Caco-2 (cell line): ENCODE measurements around the gene RABGAP1L. TPM values are rescaled to one million over a fixed set of nuclear protein-coding genes. Genes with fewer than 3 reads are reported as not detected.

ENCODE experiments used
- BruUV-seq: library from RNA; stranded (reverse); fragments of 400-500 nt; replicated peaks from 2 replicates; lab custom pipeline; 2021; lab: Mats Ljungman, UMichigan
- CTCF ChIA-PET: fragments of 300-600 bp; sonication (Branson Sonifier 250); formaldehyde crosslinking; loops from one replicate; lab custom pipeline; 2022; ENCODE audit warnings: antibody characterized with exemption; lab: Charles Lee
- POLR2A ChIA-PET: fragments of 300-600 bp; sonication (Branson Sonifier 250); formaldehyde crosslinking; loops from one replicate; lab custom pipeline; 2022; ENCODE audit warnings: antibody characterized with exemption; lab: Charles Lee
- DNase-seq, 2 experiments: peaks; one replicate each; pipeline versions ENCODE4 v3.0.0 to v3.0.0-alpha.2; 2020 to 2022
- H3K27me3 ChIP-seq: replicated peaks from 2 replicates; pipeline ENCODE4 v1.6.0; 2011; ENCODE audit warnings: low read length; ENCODE audit not compliant: control insufficient read depth, insufficient read depth
- H3K36me3 ChIP-seq: 2 replicates; pipeline ENCODE4 v1.5.1; 2011; ENCODE audit warnings: low read length; ENCODE audit not compliant: control insufficient read depth, insufficient read depth
- H3K4me1 ChIP-seq: fragments of 250-450 bp; sonication (Bioruptor Pico); 2 replicates; pipeline ENCODE4 v1.5.1; 2020; ENCODE audit warnings: mild to moderate bottlenecking
- H3K4me3 ChIP-seq: 2 replicates; pipeline ENCODE4 v1.5.1; 2011; ENCODE audit warnings: low read depth, mild to moderate bottlenecking, control low read depth, low read length
- H3K9me3 ChIP-seq: fragments of 250-450 bp; sonication (Bioruptor Pico); 2 replicates; pipeline ENCODE4 v1.5.1; 2020; ENCODE audit warnings: mild to moderate bottlenecking, moderate library complexity
- H3K27ac Mint-ChIP-seq: one replicate; pipeline ENCODE4 v1.8.0; 2022; ENCODE audit warnings: mixed read lengths; ENCODE audit not compliant: unreplicated experiment
- H3K27me3 Mint-ChIP-seq: one replicate; pipeline ENCODE4 v1.8.0; 2022; ENCODE audit warnings: mixed read lengths; ENCODE audit not compliant: insufficient read depth, unreplicated experiment
- H3K36me3 Mint-ChIP-seq: one replicate; pipeline ENCODE4 v1.8.0; 2022; ENCODE audit warnings: mild to moderate bottlenecking, mixed read lengths; ENCODE audit not compliant: insufficient read depth, unreplicated experiment
- H3K4me1 Mint-ChIP-seq: one replicate; pipeline ENCODE4 v1.8.0; 2022; ENCODE audit warnings: low read depth, mixed read lengths; ENCODE audit not compliant: unreplicated experiment
- H3K4me3 Mint-ChIP-seq: one replicate; pipeline ENCODE4 v1.8.0; 2022; ENCODE audit warnings: mild to moderate bottlenecking, moderate library complexity, mixed read lengths; ENCODE audit not compliant: unreplicated experiment
- H3K9me3 Mint-ChIP-seq: one replicate; pipeline ENCODE4 v1.8.0; 2022; ENCODE audit warnings: mixed read lengths; ENCODE audit not compliant: unreplicated experiment
- intact Hi-C: fragments of 100-400 bp; cut with micrococcal nuclease; formaldehyde crosslinking; loops from one replicate; pipeline ENCODE4 v1.10.0; 2022; ENCODE audit not compliant: unreplicated experiment
- total RNA-seq: library from RNA; stranded (reverse); gene quantifications from 2 replicates; pipeline ENCODE4 v1.2.3, GENCODE V29; 2022
- TF ChIP-seq, protein P1 (sequence below), 2 experiments: fragments of 200-600 bp in 1 of 2; IDR thresholded peaks; 1 replicate in 1 of 2; 2 replicates in 1 of 2; pipeline versions ENCODE4 v1.5.1 to v1.8.0; 2011 to 2022; ENCODE audit warnings: antibody characterized with exemption in 1 of 2, control low read depth in 1 of 2, inconsistent platforms in 1 of 2, low read depth in 1 of 2, low read length in 1 of 2, mild to moderate bottlenecking in 1 of 2, moderate library complexity in 1 of 2; ENCODE audit not compliant: insufficient read depth in 1 of 2, severe bottlenecking in 1 of 2, unreplicated experiment in 1 of 2

RABGAP1L gene
- total RNA-seq, 1 experiment from 2014 or later, result 20.3 TPM

DNA sequence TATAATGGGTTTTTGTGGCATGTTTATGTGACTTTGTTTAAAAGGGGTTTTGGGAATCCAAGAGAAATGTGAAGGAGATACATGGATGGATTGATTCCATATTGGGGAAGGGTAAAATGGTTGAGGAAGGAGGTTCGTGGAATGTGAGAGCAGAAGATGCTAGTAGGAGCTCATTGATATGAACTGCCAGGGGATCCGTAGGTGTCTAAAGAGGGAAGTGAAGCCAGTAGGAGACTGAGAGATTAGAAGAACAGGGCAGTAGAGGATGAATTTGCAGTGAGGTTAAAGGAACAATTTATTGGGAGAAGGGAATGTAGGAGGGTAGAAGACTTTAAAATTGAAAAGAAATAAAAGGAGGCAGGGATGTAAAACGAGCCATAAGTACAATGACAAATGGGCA, 541.0 kb downstream of the RABGAP1L start:
- POLR2A ChIA-PET, result no interaction called here
- Mint-ChIP-seq H3K4me3 (no peak overlapping the region), H3K27ac (no peak overlapping the region), H3K4me1 (no peaks in the 10 kb centered on the region), H3K36me3 (no peaks in the 10 kb centered on the region), H3K27me3 (no peaks in the 10 kb centered on the region), H3K9me3 (no peaks in the 10 kb centered on the region)
- intact Hi-C loops, result no loop called here
- Histone ChIP-seq H3K4me3 (no peak overlapping the region), H3K27me3 (no peaks in the 10 kb centered on the region), H3K4me1 (no peaks in the 10 kb centered on the region), H3K9me3 (no peaks in the 10 kb centered on the region), H3K36me3 (no peaks in the 10 kb centered on the region)
- TF ChIP-seq, protein P1, sequence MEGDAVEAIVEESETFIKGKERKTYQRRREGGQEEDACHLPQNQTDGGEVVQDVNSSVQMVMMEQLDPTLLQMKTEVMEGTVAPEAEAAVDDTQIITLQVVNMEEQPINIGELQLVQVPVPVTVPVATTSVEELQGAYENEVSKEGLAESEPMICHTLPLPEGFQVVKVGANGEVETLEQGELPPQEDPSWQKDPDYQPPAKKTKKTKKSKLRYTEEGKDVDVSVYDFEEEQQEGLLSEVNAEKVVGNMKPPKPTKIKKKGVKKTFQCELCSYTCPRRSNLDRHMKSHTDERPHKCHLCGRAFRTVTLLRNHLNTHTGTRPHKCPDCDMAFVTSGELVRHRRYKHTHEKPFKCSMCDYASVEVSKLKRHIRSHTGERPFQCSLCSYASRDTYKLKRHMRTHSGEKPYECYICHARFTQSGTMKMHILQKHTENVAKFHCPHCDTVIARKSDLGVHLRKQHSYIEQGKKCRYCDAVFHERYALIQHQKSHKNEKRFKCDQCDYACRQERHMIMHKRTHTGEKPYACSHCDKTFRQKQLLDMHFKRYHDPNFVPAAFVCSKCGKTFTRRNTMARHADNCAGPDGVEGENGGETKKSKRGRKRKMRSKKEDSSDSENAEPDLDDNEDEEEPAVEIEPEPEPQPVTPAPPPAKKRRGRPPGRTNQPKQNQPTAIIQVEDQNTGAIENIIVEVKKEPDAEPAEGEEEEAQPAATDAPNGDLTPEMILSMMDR (IDR thresholded peaks at IDR 0.05; ENCODE audit: insufficient read depth in 1 of 2, low read depth in 1 of 2, low read length in 1 of 2, severe bottlenecking in 1 of 2, unreplicated experiment in 1 of 2), result no peak
- BruUV-seq, result no TSS peak
- CTCF ChIA-PET, result no interaction called here
- DNase-seq, result no peak

DNA sequence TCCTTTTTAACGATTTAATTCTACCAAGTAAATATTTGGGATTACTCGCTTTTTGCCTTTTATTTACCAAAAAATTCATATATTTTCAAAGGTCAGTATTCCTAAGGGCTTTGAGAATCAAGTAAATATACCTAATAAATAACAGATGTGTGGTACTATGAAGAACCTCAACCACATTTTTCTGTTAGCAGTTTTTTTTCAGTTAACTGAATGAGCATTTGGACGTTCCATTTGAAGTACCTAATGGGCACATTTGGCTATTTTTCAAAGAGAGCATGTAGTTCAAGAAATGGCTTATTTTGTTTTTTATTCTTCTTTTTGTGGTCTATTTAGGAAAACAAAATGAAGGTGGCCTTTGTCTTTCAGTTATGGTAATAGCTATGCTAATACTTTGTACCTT, 541.5 kb downstream of the RABGAP1L start:
- no peak for DNase-seq
- H3K36me3 ChIP-seq, result no peaks in the 10 kb centered on the region
- no peaks in the 10 kb centered on the region for H3K9me3 ChIP-seq
- Mint-ChIP-seq H3K27me3 (no peaks in the 10 kb centered on the region), H3K4me1 (no peaks in the 10 kb centered on the region), H3K27ac (no peak overlapping the region), H3K36me3 (no peaks in the 10 kb centered on the region), H3K4me3 (no peak overlapping the region), H3K9me3 (no peaks in the 10 kb centered on the region)
- no TSS peak for BruUV-seq
- H3K4me1 ChIP-seq, result no peaks in the 10 kb centered on the region
- intact Hi-C loops, result no loop called here
- TF ChIP-seq, protein P1 (IDR thresholded peaks at IDR 0.05; ENCODE audit: insufficient read depth in 1 of 2, low read depth in 1 of 2, low read length in 1 of 2, severe bottlenecking in 1 of 2, unreplicated experiment in 1 of 2), result no peak
- no peaks in the 10 kb centered on the region for H3K27me3 ChIP-seq
- H3K4me3 ChIP-seq, result no peak overlapping the region
- ChIA-PET CTCF (interaction anchor here (0.7 kb wide), 1 partner anchor 284 kb away, joined by 5 read pairs; no protein-coding TSS in a partner anchor), POLR2A (no interaction called here)

DNA sequence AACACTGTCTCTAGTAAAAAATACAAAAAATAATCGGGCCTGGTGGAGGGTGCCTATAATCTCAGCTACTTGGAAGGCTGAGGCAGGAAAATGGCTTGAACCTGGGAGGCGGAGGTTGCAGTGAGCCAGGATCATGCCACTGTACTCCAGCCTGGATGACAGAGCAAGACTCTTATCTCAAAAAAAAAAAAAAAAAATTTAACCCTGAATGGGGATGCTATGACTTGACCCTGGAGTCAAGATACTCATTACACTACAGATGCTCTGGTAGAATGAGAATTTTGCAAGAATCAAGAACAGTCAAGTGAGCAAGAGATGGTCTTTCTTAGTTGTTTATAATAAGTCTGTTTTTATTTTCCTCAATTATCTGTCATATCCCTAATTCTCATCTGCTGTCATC, 542.2 kb downstream of the RABGAP1L start:
- no peak overlapping the region for H3K27ac Mint-ChIP-seq
- CTCF ChIA-PET, result interaction anchor here (0.7 kb wide), 1 partner anchor 283 kb away, joined by 5 read pairs; no protein-coding TSS in a partner anchor

More for the DNA sequence above, 542.2 kb downstream of the RABGAP1L start:
- Histone ChIP-seq H3K4me1 (no peaks in the 10 kb centered on the region), H3K9me3 (no peaks in the 10 kb centered on the region), H3K36me3 (no peaks in the 10 kb centered on the region), H3K27me3 (no peaks in the 10 kb centered on the region), H3K4me3 (no peak overlapping the region)
- no peaks in the 10 kb centered on the region for H3K27me3 Mint-ChIP-seq
- TF ChIP-seq, protein P1 (IDR thresholded peaks at IDR 0.05; ENCODE audit: insufficient read depth in 1 of 2, low read depth in 1 of 2, low read length in 1 of 2, severe bottlenecking in 1 of 2, unreplicated experiment in 1 of 2), result no peak
- BruUV-seq, result no TSS peak
- H3K4me1 Mint-ChIP-seq, result no peaks in the 10 kb centered on the region
- intact Hi-C loops, result no loop called here
- DNase-seq, result no peak
- POLR2A ChIA-PET, result no interaction called here
- H3K9me3 Mint-ChIP-seq, result no peaks in the 10 kb centered on the region
- H3K36me3 Mint-ChIP-seq, result no peaks in the 10 kb centered on the region
- no peak overlapping the region for H3K4me3 Mint-ChIP-seq
